ENCODE measurements around the gene ANKZF1.

DNA sequence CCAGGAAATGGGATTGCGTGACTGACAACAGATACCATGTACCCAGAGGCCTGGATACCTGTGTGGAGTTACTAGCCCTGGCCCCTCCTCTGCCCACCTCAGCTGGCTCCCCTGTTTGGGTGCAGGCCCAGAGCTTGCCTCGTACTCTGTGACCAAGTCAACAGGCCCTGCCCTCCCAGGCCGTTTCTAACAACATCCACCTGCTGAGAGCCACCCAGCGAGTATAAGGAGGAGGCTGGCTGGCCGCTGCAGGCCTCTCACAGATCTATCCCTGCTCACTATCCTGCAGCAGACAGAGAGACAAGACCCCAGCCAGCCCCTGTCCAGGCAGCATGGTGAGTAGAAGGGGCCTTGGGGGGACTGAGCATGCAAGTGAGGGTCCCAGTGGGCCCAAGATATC, 36.6 kb downstream of the ANKZF1 start:
- TF ChIP-seq, protein P1, sequence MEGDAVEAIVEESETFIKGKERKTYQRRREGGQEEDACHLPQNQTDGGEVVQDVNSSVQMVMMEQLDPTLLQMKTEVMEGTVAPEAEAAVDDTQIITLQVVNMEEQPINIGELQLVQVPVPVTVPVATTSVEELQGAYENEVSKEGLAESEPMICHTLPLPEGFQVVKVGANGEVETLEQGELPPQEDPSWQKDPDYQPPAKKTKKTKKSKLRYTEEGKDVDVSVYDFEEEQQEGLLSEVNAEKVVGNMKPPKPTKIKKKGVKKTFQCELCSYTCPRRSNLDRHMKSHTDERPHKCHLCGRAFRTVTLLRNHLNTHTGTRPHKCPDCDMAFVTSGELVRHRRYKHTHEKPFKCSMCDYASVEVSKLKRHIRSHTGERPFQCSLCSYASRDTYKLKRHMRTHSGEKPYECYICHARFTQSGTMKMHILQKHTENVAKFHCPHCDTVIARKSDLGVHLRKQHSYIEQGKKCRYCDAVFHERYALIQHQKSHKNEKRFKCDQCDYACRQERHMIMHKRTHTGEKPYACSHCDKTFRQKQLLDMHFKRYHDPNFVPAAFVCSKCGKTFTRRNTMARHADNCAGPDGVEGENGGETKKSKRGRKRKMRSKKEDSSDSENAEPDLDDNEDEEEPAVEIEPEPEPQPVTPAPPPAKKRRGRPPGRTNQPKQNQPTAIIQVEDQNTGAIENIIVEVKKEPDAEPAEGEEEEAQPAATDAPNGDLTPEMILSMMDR (IDR thresholded peaks at IDR 0.05; ENCODE audit: control extremely low read depth in 1 of 3, insufficient read depth in 1 of 3, low read depth in 1 of 3, low read length in 3 of 3): no peak
- no peak for TF ChIP-seq SIRT6 (IDR thresholded peaks at IDR 0.05; ENCODE audit: low read length)
- no peak for TF ChIP-seq CEBPB (IDR thresholded peaks at IDR 0.05; ENCODE audit: low read depth, low read length)
- no peak for TF ChIP-seq CTBP2 (IDR thresholded peaks at IDR 0.05; ENCODE audit: borderline replicate concordance, insufficient read depth, insufficient read length, low read length)
- TF ChIP-seq TEAD4 (IDR thresholded peaks at IDR 0.05; ENCODE audit: low read depth, low read length): no peak
- TF ChIP-seq KDM4A (IDR thresholded peaks at IDR 0.05; ENCODE audit: low read depth, low read length, severe bottlenecking): no peak
- TF ChIP-seq POLR2AphosphoS5 (IDR thresholded peaks at IDR 0.05; ENCODE audit: low read depth, low read length): no peak
- no peak for TF ChIP-seq RFX5 (IDR thresholded peaks at IDR 0.05; ENCODE audit: borderline replicate concordance, low read depth, low read length)
- no peak for TF ChIP-seq EP300 (IDR thresholded peaks at IDR 0.05; ENCODE audit: borderline replicate concordance in 1 of 2, low read depth in 2 of 2, low read length in 2 of 2)
- TF ChIP-seq SP4 (IDR thresholded peaks at IDR 0.05; ENCODE audit: low read length): no peak
- no peak for TF ChIP-seq EZH2 (IDR thresholded peaks at IDR 0.05; ENCODE audit: low read depth, low read length, severe bottlenecking)
- TF ChIP-seq POLR2A (IDR thresholded peaks at IDR 0.05; ENCODE audit: control extremely low read depth in 1 of 2, low read depth in 2 of 2, low read length in 2 of 2): no peak
- TF ChIP-seq EGR1 (IDR thresholded peaks at IDR 0.05; ENCODE audit: borderline replicate concordance, low read depth, low read length): no peak
- TF ChIP-seq, protein P2, sequence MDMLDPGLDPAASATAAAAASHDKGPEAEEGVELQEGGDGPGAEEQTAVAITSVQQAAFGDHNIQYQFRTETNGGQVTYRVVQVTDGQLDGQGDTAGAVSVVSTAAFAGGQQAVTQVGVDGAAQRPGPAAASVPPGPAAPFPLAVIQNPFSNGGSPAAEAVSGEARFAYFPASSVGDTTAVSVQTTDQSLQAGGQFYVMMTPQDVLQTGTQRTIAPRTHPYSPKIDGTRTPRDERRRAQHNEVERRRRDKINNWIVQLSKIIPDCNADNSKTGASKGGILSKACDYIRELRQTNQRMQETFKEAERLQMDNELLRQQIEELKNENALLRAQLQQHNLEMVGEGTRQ (IDR thresholded peaks at IDR 0.05; ENCODE audit: low read length): no peak
